ENCODE measurements around the gene VIL1. TPM values are rescaled to one million over a fixed set of nuclear protein-coding genes. Genes with fewer than 3 reads are reported as not detected.

The VIL1 gene
- total and polyA plus RNA-seq, 2 of the 4 experiments (the other 2 are of a cell fraction), result not detected

- POLR2A ChIA-PET (ENCODE audit: unreplicated experiment), result no interaction called here
- Histone ChIP-seq H3K27me3 (ENCODE audit: control insufficient read depth, insufficient read depth, low read length) (peaks cover 12% of the 10 kb centered on the region), H3K9me3 (ENCODE audit: control insufficient read depth, insufficient read depth, low read length) (no peaks in the 10 kb centered on the region), H4K20me1 (ENCODE audit: insufficient read depth, low read length) (no peaks in the 10 kb centered on the region), H3K9me1 (ENCODE audit: insufficient read depth, low read length) (no peaks in the 10 kb centered on the region), H2AK5ac (ENCODE audit: low read depth, low read length) (no peak overlapping the region), H3K4me3 (ENCODE audit: insufficient read depth, low read depth, low read length) (no peak overlapping the region), H2BK15ac (ENCODE audit: low read depth, low read length) (no peak overlapping the region), H4K8ac (ENCODE audit: low read depth in 2 of 2, low read length in 2 of 2) (no peak overlapping the region), H3K4ac (ENCODE audit: low read depth, low read length) (no peak overlapping the region), H3K56ac (ENCODE audit: extremely low read depth, insufficient read depth, low read length) (no peak overlapping the region), H2AK9ac (replicated peaks; ENCODE audit: low read depth, low read length, poor library complexity) (no peak overlapping the region), H3K23ac (ENCODE audit: low read depth, low read length) (no peak overlapping the region), H2BK5ac (ENCODE audit: low read depth, low read length, poor library complexity, severe bottlenecking) (no peak overlapping the region), H3K4me1 (ENCODE audit: control insufficient read depth, insufficient read depth, low read length) (peaks cover 2% of the 10 kb centered on the region), H4K91ac (ENCODE audit: insufficient read depth, low read depth, low read length) (no peak overlapping the region), H3K18ac (ENCODE audit: low read depth, low read length) (no peak overlapping the region), H3K36me3 (ENCODE audit: control insufficient read depth, insufficient read depth, low read length) (no peaks in the 10 kb centered on the region), H3K27ac (ENCODE audit: insufficient read depth, low read length) (no peak overlapping the region), H2BK120ac (ENCODE audit: low read depth, low read length) (no peak overlapping the region), H3K14ac (replicated peaks; ENCODE audit: low read depth, low read length) (no peak overlapping the region), H2AFZ (replicated peaks; ENCODE audit: low read length, poor library complexity) (no peak overlapping the region), H3K9ac (ENCODE audit: low read depth, low read length) (no peak overlapping the region), H3K79me1 (ENCODE audit: low read depth in 1 of 2, low read length in 2 of 2) (no peaks in the 10 kb centered on the region), H4K5ac (ENCODE audit: low read depth, low read length) (no peak overlapping the region), H2BK20ac (ENCODE audit: low read depth, low read length) (no peak overlapping the region), H3K4me2 (ENCODE audit: low read depth, low read length) (no peak overlapping the region)
- no peak for TF ChIP-seq FOS (IDR thresholded peaks at IDR 0.05; ENCODE audit: low read depth, low read length)
- TF ChIP-seq POLR2A (IDR thresholded peaks at IDR 0.05; ENCODE audit: low read depth, low read length), result no peak
- no peak for TF ChIP-seq CHD1 (IDR thresholded peaks at IDR 0.05; ENCODE audit: low read depth, low read length)
- no peak for TF ChIP-seq MAZ (IDR thresholded peaks at IDR 0.05; ENCODE audit: borderline replicate concordance, low read depth, low read length)
- TF ChIP-seq, protein P1, sequence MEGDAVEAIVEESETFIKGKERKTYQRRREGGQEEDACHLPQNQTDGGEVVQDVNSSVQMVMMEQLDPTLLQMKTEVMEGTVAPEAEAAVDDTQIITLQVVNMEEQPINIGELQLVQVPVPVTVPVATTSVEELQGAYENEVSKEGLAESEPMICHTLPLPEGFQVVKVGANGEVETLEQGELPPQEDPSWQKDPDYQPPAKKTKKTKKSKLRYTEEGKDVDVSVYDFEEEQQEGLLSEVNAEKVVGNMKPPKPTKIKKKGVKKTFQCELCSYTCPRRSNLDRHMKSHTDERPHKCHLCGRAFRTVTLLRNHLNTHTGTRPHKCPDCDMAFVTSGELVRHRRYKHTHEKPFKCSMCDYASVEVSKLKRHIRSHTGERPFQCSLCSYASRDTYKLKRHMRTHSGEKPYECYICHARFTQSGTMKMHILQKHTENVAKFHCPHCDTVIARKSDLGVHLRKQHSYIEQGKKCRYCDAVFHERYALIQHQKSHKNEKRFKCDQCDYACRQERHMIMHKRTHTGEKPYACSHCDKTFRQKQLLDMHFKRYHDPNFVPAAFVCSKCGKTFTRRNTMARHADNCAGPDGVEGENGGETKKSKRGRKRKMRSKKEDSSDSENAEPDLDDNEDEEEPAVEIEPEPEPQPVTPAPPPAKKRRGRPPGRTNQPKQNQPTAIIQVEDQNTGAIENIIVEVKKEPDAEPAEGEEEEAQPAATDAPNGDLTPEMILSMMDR (conservative IDR thresholded peaks at IDR 0.05; ENCODE audit: low read depth, low read length), result no peak
- TF ChIP-seq RAD21 (IDR thresholded peaks at IDR 0.05; ENCODE audit: low read length), result no peak
- in situ Hi-C loops (cut with MboI; ENCODE audit: low sequenced_read_pairs), result loop anchor here (5.0 kb wide), 1 partner anchor 78 kb away; no protein-coding TSS in a partner anchor
- no peak for DNase-seq
- CTCF ChIA-PET, result no interaction called here
- ATAC-seq (ENCODE audit: low read depth), result no peak
- dilution Hi-C loops (cut with HindIII; ENCODE audit: low sequenced_read_pairs, unreplicated experiment), result no loop called here
- 67% methylated on average over 3 of the region's 9 CpGs; no CpG with 5 or more reads in 1 of the 2 experiments for WGBS, 2 experiments (ENCODE audit: extremely low coverage in 2 of 2, insufficient read length in 1 of 2)
- intact Hi-C loops (cut with micrococcal nuclease), result no loop called here
- no TSS peak for BruUV-seq (replicated peaks)
These were observed 33.9 kb upstream of the VIL1 start for GRCh38 chr2:218384975-218385374.
